ENCODE data around the gene CD300E.

CD300E gene

DNA sequence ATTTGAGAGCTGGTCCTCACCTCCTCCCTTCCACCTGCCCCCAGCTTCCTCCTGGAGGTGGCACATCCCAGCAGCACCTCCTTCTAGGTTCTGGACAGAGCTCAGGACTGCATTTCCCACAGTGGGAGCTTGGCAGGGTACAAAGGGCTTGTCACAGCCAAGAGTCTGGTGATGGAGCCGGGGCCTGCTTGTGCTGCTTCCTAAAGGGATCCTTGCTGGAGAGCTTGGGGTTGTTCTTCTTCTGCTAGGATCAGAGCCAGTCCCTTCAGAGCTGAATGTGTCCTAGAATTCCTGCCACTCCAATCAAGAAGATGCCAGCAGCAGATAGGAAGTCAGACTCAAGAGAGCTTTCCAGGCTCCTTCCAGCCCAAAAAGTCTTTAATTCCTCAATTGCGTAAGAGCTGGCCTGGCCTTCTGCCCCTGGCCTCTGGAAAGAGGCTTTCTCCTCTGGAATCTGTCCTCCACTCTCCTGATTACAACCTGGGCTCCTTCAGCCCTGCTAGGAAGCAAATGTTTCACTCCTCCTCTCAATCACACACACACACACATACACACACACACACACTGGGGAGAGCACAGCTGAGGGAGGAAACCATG, 4.4 kb downstream of the CD300E start:
- TF ChIP-seq, protein P1, sequence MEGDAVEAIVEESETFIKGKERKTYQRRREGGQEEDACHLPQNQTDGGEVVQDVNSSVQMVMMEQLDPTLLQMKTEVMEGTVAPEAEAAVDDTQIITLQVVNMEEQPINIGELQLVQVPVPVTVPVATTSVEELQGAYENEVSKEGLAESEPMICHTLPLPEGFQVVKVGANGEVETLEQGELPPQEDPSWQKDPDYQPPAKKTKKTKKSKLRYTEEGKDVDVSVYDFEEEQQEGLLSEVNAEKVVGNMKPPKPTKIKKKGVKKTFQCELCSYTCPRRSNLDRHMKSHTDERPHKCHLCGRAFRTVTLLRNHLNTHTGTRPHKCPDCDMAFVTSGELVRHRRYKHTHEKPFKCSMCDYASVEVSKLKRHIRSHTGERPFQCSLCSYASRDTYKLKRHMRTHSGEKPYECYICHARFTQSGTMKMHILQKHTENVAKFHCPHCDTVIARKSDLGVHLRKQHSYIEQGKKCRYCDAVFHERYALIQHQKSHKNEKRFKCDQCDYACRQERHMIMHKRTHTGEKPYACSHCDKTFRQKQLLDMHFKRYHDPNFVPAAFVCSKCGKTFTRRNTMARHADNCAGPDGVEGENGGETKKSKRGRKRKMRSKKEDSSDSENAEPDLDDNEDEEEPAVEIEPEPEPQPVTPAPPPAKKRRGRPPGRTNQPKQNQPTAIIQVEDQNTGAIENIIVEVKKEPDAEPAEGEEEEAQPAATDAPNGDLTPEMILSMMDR (IDR thresholded peaks at IDR 0.05; ENCODE audit: extremely low read depth, missing control alignments), result no peak
- DNase-seq (ENCODE audit: low spot score), result no peak

DNA sequence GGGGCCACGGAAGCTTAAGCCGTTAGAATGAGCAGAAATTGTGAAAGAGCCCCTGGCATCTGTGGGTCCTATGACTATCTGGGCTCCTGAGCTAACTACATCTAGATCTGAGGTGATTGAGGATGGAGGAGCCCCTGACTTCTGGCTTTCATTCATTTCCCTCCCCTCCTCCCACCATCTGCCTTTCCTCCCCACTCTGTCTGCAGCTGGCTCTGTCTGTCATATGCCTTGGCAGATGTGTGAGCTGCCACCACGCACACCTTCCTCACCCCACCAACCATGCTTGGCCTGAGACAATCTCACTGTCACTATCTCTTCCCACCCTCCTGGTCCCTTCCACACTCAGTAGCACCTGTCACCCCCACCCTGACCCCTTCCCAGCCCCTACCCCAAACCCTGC, 5.1 kb downstream of the CD300E start:
- no peak for DNase-seq (ENCODE audit: low spot score)

DNA sequence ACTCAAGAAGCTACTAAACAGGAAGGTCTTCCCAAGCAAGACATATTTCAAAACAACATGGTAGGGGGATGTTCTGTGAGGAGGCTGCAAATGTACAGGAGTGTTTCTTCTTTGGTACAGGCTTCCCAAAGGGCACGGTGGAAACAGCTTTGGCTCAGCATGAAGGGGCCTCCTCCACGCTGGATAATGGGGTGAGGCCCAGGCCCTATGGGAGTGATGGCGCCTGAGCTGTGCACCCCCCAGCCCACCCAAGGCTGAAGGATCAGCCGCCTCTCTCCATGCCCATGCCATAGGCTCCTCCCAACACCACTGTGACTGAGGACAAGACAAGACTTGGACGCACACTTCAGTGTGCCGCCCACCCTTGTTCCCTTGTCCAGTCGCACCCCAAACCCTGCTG, 6.8 kb downstream of the CD300E start:
- TF ChIP-seq, protein P1 (IDR thresholded peaks at IDR 0.05; ENCODE audit: extremely low read depth, missing control alignments), result no peak
- DNase-seq (ENCODE audit: low spot score), result no peak

More for the DNA sequence above, 5.1 kb downstream of the CD300E start:
- TF ChIP-seq, protein P1 (IDR thresholded peaks at IDR 0.05; ENCODE audit: extremely low read depth, missing control alignments), result no peak

DNA sequence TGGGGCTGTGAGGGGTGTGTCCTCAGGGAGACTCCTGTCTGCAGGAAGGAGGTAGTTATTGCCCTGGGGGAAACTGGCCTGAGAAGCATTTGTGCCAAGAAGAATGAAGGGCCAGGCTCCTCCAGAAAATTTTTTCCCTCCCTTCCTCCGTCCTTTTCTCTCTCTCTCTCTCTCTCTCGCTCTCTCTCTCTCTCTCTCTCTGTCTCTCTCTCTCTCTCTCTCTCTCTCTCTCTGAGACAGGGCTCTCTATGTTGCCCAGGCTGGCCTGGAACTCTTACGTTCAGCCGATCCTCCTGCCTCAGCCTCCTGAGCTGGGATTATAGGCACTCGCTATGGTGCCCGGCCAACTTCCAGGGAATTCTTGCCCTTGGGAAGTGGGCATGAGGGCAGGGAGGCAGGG, 11.5 kb downstream of the CD300E start:
- DNase-seq (ENCODE audit: low spot score), result no peak
- TF ChIP-seq, protein P1 (IDR thresholded peaks at IDR 0.05; ENCODE audit: extremely low read depth, missing control alignments), result no peak

DNA sequence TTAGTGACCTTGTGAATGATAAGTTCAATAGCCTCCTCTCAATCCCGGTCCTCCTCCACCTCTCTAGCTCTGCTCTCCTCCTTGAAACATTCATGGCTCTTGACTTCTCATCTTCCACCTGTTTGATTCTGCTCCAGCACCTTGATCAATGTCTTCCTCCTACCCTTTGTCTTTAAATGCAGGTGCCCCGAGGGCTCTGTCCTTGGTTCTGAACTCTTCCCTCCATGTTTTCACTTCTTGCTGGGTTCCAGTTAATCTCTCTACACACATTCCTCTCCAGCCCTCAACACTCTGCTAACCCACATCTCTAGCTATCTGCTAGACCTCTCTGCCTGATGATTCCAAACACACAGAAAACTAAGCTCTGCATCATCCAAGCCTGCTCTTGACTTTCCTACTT, 13.4 kb downstream of the CD300E start:
- no peak for DNase-seq (ENCODE audit: low spot score)

DNA sequence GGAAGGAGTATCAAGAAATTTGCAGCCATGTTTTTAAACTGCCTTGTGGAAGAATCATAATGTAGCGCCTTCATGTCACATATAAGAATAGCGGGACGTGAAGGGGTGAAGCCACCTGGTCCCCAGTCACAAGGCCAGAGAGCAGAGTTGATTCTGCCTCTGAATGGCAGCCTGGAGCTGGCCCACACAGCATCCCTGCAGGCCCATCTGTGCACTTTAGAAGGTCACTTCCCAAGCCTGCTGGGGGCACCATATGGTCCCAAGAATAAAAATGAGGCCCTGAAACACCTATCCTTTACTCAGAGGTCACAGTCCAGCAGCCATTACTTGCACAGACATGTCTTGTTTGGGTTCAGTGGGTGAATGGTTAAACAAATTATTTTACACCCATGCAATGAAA, 15.0 kb downstream of the CD300E start:
- no peak for DNase-seq (ENCODE audit: low spot score)
- TF ChIP-seq, protein P1 (IDR thresholded peaks at IDR 0.05; ENCODE audit: extremely low read depth, missing control alignments), result no peak

More for the DNA sequence above, 13.4 kb downstream of the CD300E start:
- TF ChIP-seq, protein P1 (IDR thresholded peaks at IDR 0.05; ENCODE audit: extremely low read depth, missing control alignments), result no peak

DNA sequence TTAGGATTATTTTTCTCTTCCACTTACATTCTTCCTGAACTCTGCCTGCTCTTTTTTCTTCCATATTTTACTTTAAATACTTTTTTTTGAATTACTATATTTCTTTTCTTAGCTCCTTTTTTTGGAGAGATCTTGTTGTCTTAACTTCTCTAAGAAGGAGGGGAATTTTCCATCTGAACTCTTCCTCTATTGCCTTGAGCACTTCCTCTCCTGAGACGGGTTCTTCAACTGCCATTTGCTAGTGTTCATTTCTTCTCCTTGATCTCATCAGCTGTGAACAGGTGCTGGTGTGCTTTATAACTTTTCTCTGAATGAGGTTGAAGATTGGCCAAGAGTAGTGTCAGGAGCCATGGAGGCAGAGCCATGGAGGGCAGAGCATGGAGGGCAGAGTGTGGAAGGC, 16.3 kb downstream of the CD300E start:
- DNase-seq (ENCODE audit: low spot score), result no peak
- TF ChIP-seq, protein P1 (IDR thresholded peaks at IDR 0.05; ENCODE audit: extremely low read depth, missing control alignments), result no peak
